K562 (cell line): ENCODE results near the gene DCAF6. TPM values are rescaled to one million over a fixed set of nuclear protein-coding genes. Genes with fewer than 3 reads are reported as not detected.

ENCODE experiments used
- ATAC-seq: fragments of 200-7000 bp; cut with Tn5 transposase; 3 replicates; pipeline ENCODE4 v1.9.1; 2020; ENCODE audit warnings: moderate library complexity
- BruUV-seq: library from RNA; stranded (reverse); fragments of 400-500 nt; replicated peaks from 2 replicates; lab custom pipeline; 2021; lab: Mats Ljungman, UMichigan
- CTCF ChIA-PET: fragments of 300-600 bp; formaldehyde crosslinking; extraction: SDS; loops from one replicate; lab custom pipeline; 2021; ENCODE audit warnings: low intra/inter-chr PET ratio; lab: Yijun Ruan, JAX
- POLR2A ChIA-PET: fragments of 300-600, 350-650 bp; sonication (Branson Sonifier 250); formaldehyde crosslinking; extraction: SDS; loops from one replicate; lab custom pipeline; 2021; ENCODE audit warnings: antibody characterized with exemption, inconsistent platforms; lab: Yijun Ruan, JAX
- DNase-seq, 4 experiments: peaks; one replicate each; pipeline versions ENCODE4 v3.0.0 to v3.0.0-alpha.2; 2011 to 2018; ENCODE audit warnings: low spot score in 3 of 4, mixed read lengths in 3 of 4; ENCODE audit errors: extremely low read depth in 1 of 4
- FAIRE-seq: peaks from 2 replicates; lab custom pipeline; 2011; peaks lifted over from hg19 to GRCh38; lab: Jason Lieb, UNC
- H2AFZ ChIP-seq: 2 replicates; pipeline ENCODE4 v1.6.0; 2011; ENCODE audit warnings: low read depth, low read length, control low read depth, inconsistent platforms
- H3K27ac ChIP-seq: fragments of 200-600 bp; 3 replicates; pipeline ENCODE4 v1.8.0; 2011; ENCODE audit warnings: low read depth, mild to moderate bottlenecking, control low read depth, inconsistent platforms, low read length, moderate library complexity, mixed read lengths; ENCODE audit errors: extremely low read depth
- H3K27me3 ChIP-seq, 2 experiments: fragments of 300-600 bp in 1 of 2; 2 replicates in 1 of 2; 3 replicates in 1 of 2; pipeline versions ENCODE4 v1.6.0 to v1.8.0; 2011; ENCODE audit warnings: inconsistent platforms in 2 of 2, low read length in 2 of 2, mild to moderate bottlenecking in 1 of 2, mixed read lengths in 1 of 2, moderate library complexity in 1 of 2; ENCODE audit not compliant: control insufficient read depth in 2 of 2, insufficient read depth in 2 of 2
- H3K36me3 ChIP-seq: fragments of 300-600 bp; 3 replicates; pipeline ENCODE4 v1.8.0; 2011; ENCODE audit warnings: mild to moderate bottlenecking, low read length, inconsistent platforms; ENCODE audit not compliant: control insufficient read depth, insufficient read depth
- H3K4me1 ChIP-seq, 2 experiments: fragments of 200-600 bp in 1 of 2; replicated peaks in 1 of 2; 2 replicates in 1 of 2; 3 replicates in 1 of 2; pipeline versions ENCODE4 v1.5.1 to v1.8.0; 2011; ENCODE audit warnings: inconsistent platforms in 2 of 2, low read length in 2 of 2, mild to moderate bottlenecking in 1 of 2, mixed read lengths in 1 of 2, moderate library complexity in 1 of 2; ENCODE audit not compliant: control insufficient read depth in 2 of 2, insufficient read depth in 2 of 2
- H3K4me2 ChIP-seq: 2 replicates; pipeline ENCODE4 v1.6.1; 2011; ENCODE audit warnings: low read length, control low read depth, inconsistent platforms, mixed read lengths; ENCODE audit not compliant: insufficient read depth
- H3K4me3 ChIP-seq: fragments of 200-600 bp; sonication (generic), shearing (Covaris generic); 2 replicates; pipeline ENCODE4 v1.5.1; 2016; ENCODE audit warnings: control low read depth, inconsistent platforms
- H3K79me2 ChIP-seq: fragments of 200-600 bp; 3 replicates; pipeline ENCODE4 v1.8.0; 2011; ENCODE audit warnings: low read length, inconsistent platforms; ENCODE audit not compliant: control insufficient read depth, insufficient read depth
- H3K9ac ChIP-seq, 2 experiments: 2 replicates each; pipeline versions ENCODE4 v1.6.0 to v1.6.1; 2011; ENCODE audit warnings: low read depth in 2 of 2, low read length in 2 of 2, control low read depth in 1 of 2, inconsistent platforms in 1 of 2, mild to moderate bottlenecking in 1 of 2, mixed read lengths in 1 of 2; ENCODE audit not compliant: insufficient read depth in 1 of 2
- H3K9me1 ChIP-seq: one replicate; pipeline ENCODE4 v1.6.0; 2011; ENCODE audit warnings: inconsistent platforms, mild to moderate bottlenecking, low read length, moderate library complexity; ENCODE audit not compliant: control insufficient read depth, insufficient read depth
- H3K9me3 ChIP-seq: replicated peaks from 2 replicates; pipeline ENCODE4 v1.5.1; 2011; ENCODE audit warnings: low read depth, low read length, inconsistent platforms; ENCODE audit not compliant: control insufficient read depth, insufficient read depth
- H4K20me1 ChIP-seq: replicated peaks from 2 replicates; pipeline ENCODE4 v1.6.1; 2011; ENCODE audit warnings: low read length, inconsistent platforms, mixed read lengths; ENCODE audit not compliant: control insufficient read depth, insufficient read depth
- GTF2A2 ChIP-seq: IDR thresholded peaks from 2 replicates; pipeline ENCODE4 v1.6.1; 2016; ENCODE audit warnings: mild to moderate bottlenecking, missing genetic modification characterization, missing compliant biosample characterization
- NFATC3 ChIP-seq: fragments of 450-650 bp; IDR thresholded peaks from 2 replicates; pipeline ENCODE4 v1.6.1; 2017; ENCODE audit warnings: mild to moderate bottlenecking
- WGBS: fragments of 100-300 bp; shearing (Covaris generic); methylation state at CpG from one replicate; pipeline ENCODE4 v1.1.6; 2016; ENCODE audit warnings: low coverage, mixed read lengths; ENCODE audit not compliant: insufficient coverage; ENCODE audit errors: missing lambda C conversion rate; 5-methylcytosine and 5-hydroxymethylcytosine counted together
- in situ Hi-C: fragments of 300-500 bp; cut with MboI; formaldehyde crosslinking; loops from 4 replicates; pipeline ENCODE4 v1.15.0; 2018; ENCODE audit warnings: inconsistent platforms, mixed read lengths
- intact Hi-C: fragments of 100-400 bp; cut with micrococcal nuclease; formaldehyde crosslinking; loops from 2 replicates; pipeline ENCODE4 v1.14.2; 2022
- polyA plus RNA-seq, 8 experiments: library from polyadenylated mRNA; depleted of rRNA in 4 of 8; stranded (reverse) in 5 of 8; unstranded in 3 of 8; fragments of >200 nt; fragmentation: Nextera tagmentation in 2 of 8; fragmentation: Illumina TruSeq in 1 of 8; extraction: Ambion mirVana in 2 of 8; extraction: Trizol in 1 of 8; gene quantifications; 2 replicates each; pipeline versions ENCODE4 v1.2.1 to v1.2.3, GENCODE V29; 2011 to 2014; ENCODE audit warnings: inconsistent platforms in 1 of 8, missing spikeins in 1 of 8
- total RNA-seq, 7 experiments: library from RNA; depleted of rRNA in 6 of 7; stranded (reverse); fragments of >200 nt in 6 of 7; fragmentation: Illumina TruSeq in 2 of 7; extraction: Trizol in 2 of 7; gene quantifications; 2 replicates each; pipeline versions ENCODE4 v1.2.1 to v1.2.3, GENCODE V29; 2011 to 2021; ENCODE audit warnings: low replicate concordance in 1 of 7
- TF ChIP-seq, protein P1 (sequence below), 2 experiments: fragments of 450-650 bp in 1 of 2; sonication (generic) in 1 of 2; formaldehyde crosslinking in 1 of 2; IDR thresholded peaks in 1 of 2; conservative IDR thresholded peaks in 1 of 2; 2 replicates each; pipeline versions ENCODE4 v1.6.1 to v1.8.1; 2016 to 2023; ENCODE audit warnings: mild to moderate bottlenecking in 2 of 2, moderate library complexity in 2 of 2, inconsistent platforms in 1 of 2, missing genetic modification reagents in 1 of 2
- TF ChIP-seq, protein P2 (sequence below): IDR thresholded peaks from 2 replicates; pipeline ENCODE4 v1.6.1; 2012; ENCODE audit warnings: low read depth, low read length, improper control_type of control experiment, borderline replicate concordance
- TF ChIP-seq, protein P3 (sequence below): fragments of 250-450 bp; sonication (Bioruptor Pico); IDR thresholded peaks from 2 replicates; pipeline ENCODE4 v1.8.0; 2021; ENCODE audit warnings: moderate library complexity, mild to moderate bottlenecking, inconsistent platforms
- TF ChIP-seq, protein P4 (sequence below): fragments of 450-650 bp; conservative IDR thresholded peaks from 2 replicates; pipeline ENCODE4 v1.6.1; 2016; ENCODE audit warnings: missing genetic modification characterization, low read depth, mild to moderate bottlenecking, control low read depth, missing compliant biosample characterization

The DCAF6 gene
- total and polyA plus RNA-seq, 9 of the 15 experiments (the other 6 are each of a cell fraction or from before 2014, with no cell fraction given), result 19.1 to 102 (median 46.3) TPM

DNA sequence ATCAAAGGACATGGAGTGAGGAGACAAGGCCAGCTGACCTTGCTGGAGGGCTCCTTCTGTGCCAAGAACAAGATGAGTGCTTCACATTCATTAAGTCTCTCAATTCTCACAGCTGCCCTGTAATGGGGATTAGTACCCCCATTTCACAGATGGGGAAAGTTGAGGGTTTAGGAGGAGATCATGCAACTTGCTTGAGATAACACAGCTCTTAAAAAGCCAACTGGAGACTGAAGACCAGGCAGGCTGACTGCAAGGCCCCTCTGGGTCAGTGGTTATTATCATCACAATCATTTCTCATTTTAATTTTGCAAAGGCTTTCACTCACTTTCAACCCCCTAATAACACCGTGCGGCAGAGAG is 153.5 kb downstream of the DCAF6 start (continued):
- TF ChIP-seq, protein P1, sequence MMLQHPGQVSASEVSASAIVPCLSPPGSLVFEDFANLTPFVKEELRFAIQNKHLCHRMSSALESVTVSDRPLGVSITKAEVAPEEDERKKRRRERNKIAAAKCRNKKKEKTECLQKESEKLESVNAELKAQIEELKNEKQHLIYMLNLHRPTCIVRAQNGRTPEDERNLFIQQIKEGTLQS (IDR thresholded peaks at IDR 0.05), result no peak
- TF ChIP-seq, protein P1 (CRISPR knock-in tag; conservative IDR thresholded peaks at IDR 0.05), result no peak
- TF ChIP-seq, protein P2, sequence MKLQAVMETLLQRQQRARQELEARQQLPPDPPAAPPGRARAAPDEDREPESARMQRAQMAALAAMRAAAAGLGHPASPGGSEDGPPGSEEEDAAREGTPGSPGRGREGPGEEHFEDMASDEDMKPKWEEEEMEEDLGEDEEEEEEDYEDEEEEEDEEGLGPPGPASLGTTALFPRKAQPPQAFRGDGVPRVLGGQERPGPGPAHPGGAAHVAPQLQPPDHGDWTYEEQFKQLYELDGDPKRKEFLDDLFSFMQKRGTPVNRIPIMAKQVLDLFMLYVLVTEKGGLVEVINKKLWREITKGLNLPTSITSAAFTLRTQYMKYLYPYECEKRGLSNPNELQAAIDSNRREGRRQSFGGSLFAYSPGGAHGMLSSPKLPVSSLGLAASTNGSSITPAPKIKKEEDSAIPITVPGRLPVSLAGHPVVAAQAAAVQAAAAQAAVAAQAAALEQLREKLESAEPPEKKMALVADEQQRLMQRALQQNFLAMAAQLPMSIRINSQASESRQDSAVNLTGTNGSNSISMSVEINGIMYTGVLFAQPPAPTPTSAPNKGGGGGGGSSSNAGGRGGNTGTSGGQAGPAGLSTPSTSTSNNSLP, result no peak
- no peak for TF ChIP-seq NFATC3

DNA sequence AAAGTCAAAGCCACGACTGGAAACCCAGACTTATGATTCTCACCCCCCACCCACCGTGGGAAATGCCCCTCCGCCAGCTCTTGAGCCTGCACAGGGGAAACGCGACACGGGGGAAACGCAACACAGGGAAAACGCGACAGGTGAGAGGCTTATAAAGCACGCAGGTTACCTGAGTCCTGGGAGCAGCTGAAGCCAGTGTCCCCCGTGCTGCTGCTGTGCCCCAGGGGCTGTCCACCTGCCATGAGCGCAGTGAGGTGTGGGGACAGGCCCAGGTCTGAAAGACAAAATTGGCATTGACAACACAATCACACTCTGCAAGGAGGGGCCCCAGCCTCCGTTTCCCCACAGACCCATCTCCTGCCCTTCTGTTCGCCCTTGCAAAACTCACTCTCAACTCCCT is 153.9 kb downstream of the DCAF6 start:
- Histone ChIP-seq H3K9ac (0 out of 4 replicates have a peak overlapping the region, but pooled peaks of 1 of the 2 experiments have one; percentile 33), H3K27ac (no peak overlapping the region), H3K79me2 (no peaks in the 10 kb centered on the region), H3K36me3 (no peaks in the 10 kb centered on the region), H2AFZ (no peak overlapping the region), H3K4me3 (no peak overlapping the region), H3K9me3 (no peaks in the 10 kb centered on the region), H4K20me1 (no peaks in the 10 kb centered on the region), H3K27me3 (peaks cover 5 to 17% of the 10 kb centered on the region in 2 experiments; a peak in 4 of 5 replicates), H3K9me1 (no peaks in the 10 kb centered on the region), H3K4me2 (no peak overlapping the region), H3K4me1 (peaks cover 0 to 10% of the 10 kb centered on the region in 2 experiments; a peak in 2 of 5 replicates)
- BruUV-seq, result no TSS peak
- no peak for FAIRE-seq
- ChIA-PET POLR2A (interaction anchor here (0.6 to 1.5 kb wide), 4 partner anchors 8 to 240 kb away, joined by 3 to 5 read pairs (median 4); no protein-coding TSS in a partner anchor), CTCF (no interaction called here)
- no peak for DNase-seq
- 50% methylated on average over 13 of the region's 14 CpGs for WGBS
- no peak for ATAC-seq
- in situ Hi-C loops, result loop anchor here (10.0 kb wide), 1 partner anchor 494 kb away; no protein-coding TSS in a partner anchor
- TF ChIP-seq GTF2A2 (tag), result no peak
- TF ChIP-seq, protein P3, sequence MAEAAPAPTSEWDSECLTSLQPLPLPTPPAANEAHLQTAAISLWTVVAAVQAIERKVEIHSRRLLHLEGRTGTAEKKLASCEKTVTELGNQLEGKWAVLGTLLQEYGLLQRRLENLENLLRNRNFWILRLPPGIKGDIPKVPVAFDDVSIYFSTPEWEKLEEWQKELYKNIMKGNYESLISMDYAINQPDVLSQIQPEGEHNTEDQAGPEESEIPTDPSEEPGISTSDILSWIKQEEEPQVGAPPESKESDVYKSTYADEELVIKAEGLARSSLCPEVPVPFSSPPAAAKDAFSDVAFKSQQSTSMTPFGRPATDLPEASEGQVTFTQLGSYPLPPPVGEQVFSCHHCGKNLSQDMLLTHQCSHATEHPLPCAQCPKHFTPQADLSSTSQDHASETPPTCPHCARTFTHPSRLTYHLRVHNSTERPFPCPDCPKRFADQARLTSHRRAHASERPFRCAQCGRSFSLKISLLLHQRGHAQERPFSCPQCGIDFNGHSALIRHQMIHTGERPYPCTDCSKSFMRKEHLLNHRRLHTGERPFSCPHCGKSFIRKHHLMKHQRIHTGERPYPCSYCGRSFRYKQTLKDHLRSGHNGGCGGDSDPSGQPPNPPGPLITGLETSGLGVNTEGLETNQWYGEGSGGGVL (CRISPR knock-in tag), result no peak
- TF ChIP-seq, protein P4, sequence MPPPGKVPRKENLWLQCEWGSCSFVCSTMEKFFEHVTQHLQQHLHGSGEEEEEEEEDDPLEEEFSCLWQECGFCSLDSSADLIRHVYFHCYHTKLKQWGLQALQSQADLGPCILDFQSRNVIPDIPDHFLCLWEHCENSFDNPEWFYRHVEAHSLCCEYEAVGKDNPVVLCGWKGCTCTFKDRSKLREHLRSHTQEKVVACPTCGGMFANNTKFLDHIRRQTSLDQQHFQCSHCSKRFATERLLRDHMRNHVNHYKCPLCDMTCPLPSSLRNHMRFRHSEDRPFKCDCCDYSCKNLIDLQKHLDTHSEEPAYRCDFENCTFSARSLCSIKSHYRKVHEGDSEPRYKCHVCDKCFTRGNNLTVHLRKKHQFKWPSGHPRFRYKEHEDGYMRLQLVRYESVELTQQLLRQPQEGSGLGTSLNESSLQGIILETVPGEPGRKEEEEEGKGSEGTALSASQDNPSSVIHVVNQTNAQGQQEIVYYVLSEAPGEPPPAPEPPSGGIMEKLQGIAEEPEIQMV (tag), result no peak
- intact Hi-C loops, result loop anchor here (5.0 to 10.0 kb wide), 4 partner anchors 57 to 344 kb away; partner anchors contain the start of gene SFT2D2
